Measurements from ENCODE around the gene PEX11G.

GRCh38 chr19:7434391-7434790 is 54.4 kb downstream of the PEX11G start:
- no peak for TF ChIP-seq POLR2AphosphoS5 (IDR thresholded peaks at IDR 0.05; ENCODE audit: low read depth, low read length)
- no peak for TF ChIP-seq CTCF (IDR thresholded peaks at IDR 0.05)
